ENCODE results near the gene KDR.

DNA sequence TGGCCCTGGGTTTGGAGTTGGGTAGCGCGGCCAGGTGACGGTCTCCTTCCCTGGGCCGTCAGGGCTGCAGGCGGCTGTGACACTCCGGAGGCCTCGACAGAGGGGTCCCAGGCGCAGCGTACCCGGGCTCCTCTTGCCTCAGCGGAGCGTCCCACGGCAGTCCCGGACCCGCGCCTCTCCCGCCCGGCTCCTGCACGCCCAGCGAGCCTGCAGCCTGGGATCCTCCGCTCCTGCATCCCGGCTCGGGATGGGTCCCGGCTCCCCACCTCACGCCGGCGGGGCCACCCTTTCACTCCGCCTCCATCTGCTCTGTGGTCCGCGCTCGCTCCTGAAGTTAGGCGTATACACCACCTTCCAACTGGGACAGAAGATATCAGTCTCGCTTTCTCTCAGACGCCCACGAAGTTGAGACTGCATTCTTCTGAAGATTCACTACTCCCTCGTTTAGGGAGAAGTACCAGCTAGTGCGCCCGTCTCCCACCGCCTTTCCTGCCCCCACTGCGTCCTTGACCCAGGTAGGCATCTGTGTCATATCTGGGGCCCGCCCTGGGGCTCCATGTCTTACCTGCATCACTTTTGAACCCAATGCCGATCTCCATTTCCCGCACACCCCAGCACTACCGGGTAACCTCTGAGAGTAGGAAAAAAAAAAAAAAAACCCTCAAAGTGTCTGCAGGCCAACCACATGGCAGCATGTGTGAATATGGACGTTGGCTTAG, 32.3 kb upstream of the KDR start:
- TF ChIP-seq CTCF (IDR thresholded peaks at IDR 0.05; ENCODE audit: poor library complexity) (no peak), EZH2phosphoT487 (IDR thresholded peaks at IDR 0.05; ENCODE audit: low read depth, severe bottlenecking, unreplicated experiment) (no peak), EZH2 (IDR thresholded peaks at IDR 0.05; ENCODE audit: borderline replicate concordance) (no peak)
